ENCODE data around the gene ESR1.

DNA sequence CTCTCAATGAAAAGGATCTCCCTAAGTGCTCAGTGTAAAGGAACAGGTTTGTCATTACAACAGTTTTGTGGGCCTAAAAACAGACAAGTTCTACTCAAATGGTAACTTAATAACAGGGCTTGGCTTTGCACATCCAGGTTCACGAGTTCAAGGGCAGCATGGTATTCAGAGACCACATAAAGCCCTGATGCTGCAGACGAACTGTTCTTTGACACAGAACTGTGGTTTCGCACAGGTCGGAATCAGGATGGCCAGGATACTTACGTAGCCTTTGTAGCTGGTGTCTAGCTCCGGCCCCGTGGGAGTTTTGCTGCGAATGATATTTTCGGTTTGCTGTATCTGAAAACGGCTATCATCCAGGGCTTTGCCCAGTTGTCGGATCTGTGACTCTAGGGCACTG lies 335.9 kb downstream of the ESR1 start:
- TF ChIP-seq, protein P1, sequence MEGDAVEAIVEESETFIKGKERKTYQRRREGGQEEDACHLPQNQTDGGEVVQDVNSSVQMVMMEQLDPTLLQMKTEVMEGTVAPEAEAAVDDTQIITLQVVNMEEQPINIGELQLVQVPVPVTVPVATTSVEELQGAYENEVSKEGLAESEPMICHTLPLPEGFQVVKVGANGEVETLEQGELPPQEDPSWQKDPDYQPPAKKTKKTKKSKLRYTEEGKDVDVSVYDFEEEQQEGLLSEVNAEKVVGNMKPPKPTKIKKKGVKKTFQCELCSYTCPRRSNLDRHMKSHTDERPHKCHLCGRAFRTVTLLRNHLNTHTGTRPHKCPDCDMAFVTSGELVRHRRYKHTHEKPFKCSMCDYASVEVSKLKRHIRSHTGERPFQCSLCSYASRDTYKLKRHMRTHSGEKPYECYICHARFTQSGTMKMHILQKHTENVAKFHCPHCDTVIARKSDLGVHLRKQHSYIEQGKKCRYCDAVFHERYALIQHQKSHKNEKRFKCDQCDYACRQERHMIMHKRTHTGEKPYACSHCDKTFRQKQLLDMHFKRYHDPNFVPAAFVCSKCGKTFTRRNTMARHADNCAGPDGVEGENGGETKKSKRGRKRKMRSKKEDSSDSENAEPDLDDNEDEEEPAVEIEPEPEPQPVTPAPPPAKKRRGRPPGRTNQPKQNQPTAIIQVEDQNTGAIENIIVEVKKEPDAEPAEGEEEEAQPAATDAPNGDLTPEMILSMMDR (IDR thresholded peaks at IDR 0.05) = no peak
- no peak for TF ChIP-seq POLR2A (IDR thresholded peaks at IDR 0.05)
